CD4-positive, alpha-beta T cell treated with Interleukin-10 for 1 hour (primary cell): ENCODE data around the gene SCYL1.
A peak's percentile ranks its signal among the peaks of the same experiment; 100 is the strongest.

Experiments
- DNase-seq: peaks from one replicate; pipeline ENCODE4 v3.0.0-alpha.2; 2020

Gene SCYL1

DNA sequence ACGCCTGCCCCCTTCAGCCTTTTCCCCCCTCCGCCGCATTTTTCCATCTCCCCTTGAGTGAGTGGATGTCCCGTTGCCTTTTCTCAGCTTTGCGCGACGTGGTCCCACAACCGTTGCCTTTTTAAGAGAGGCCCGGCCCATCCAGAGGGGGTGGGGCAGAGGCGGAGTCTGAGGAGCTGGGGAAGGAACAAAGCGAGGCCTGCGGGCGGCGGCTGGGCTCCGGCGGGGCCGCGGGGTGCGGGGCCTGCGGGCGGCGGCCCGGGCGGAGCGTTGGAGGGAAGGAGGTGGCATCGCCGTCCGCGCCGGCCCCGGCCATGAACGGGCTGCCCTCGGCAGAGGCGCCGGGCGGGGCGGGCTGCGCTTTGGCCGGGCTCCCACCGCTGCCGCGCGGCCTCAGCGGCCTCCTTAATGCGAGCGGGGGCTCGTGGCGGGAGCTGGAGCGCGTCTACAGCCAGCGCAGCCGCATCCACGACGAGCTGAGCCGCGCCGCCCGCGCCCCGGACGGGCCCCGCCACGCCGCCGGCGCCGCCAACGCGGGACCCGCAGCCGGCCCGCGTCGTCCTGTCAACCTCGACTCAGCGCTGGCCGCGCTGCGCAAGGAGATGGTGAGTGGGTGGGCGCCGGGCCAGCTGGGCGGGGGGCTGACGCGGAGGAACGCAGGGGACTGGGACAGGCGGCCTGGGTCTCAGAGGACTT lies 47.6 kb downstream of the SCYL1 start, which contains the start of gene FAM89B:
Gene FAM89B (plus strand): TSS at position 183 of the 696 bp plus-strand sequence. CDS start 132 bp downstream, at position 315.
- DNase-seq = peak; percentile 92

DNA sequence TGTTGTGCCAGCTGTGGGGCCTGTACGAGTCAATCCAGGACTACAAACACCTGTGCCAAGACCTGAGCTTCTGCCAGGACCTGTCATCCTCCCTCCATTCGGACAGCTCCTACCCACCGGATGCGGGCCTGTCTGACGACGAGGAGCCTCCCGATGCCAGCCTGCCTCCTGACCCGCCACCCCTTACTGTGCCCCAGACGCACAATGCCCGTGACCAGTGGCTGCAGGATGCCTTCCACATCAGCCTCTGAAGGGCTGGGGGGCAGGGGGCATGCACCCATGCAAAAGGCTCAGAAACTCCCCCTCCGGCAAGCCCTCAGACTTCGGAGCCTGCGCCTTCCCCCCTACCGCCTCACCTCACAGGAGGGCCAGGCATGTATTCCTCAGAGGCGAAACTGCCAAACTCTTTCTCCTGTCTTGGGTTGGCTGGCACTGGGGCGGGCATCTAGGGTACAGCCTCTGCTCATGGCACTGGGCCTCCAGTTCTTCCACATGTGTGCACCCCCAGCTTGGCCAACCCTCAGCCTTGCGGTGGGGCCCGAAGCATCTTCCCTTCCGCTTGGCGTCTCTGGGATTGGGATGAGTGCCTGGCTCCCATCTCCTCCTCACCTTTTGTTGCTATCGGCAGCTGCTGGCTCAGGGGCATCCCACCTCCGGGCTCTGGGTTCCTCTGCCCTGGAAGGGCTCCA lies 48.7 kb downstream of the SCYL1 start:
- DNase-seq = no peak

DNA sequence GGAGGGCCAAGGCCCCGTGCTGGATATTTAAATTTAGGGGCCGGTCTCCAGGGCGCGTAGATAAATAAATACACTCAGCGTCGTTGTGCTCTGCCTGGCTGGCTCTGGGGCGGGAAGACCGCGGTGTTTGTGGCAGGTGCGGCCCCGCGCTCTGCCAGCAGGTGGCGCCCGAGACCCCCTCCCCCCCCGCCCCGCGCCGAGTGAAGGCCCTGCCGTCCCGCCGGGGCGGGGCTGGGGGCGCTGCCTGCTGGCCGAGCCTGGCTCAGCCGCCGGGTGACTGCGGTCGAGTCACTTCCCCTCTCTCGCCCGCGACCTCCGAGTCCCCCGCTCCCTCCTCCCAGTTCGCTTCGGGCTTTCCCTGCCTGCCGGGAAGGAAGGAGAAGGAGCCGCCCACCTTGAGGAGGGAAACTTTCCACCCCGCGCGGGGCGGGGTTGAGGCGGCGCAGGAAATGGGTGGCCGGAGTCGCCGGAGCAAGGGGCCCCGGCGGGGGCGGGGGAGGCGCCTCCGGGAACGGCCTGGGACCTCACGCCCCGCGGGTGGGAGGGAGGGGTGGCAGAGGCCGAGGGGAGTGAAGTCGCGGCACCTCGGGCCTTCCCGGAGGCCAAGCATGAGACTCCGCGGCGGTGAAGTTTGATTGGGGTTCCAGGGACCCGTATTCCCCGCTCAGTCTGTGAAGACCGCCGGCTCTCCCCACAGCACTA lies 49.4 kb downstream of the SCYL1 start:
- peak; percentile 97 for DNase-seq

DNA sequence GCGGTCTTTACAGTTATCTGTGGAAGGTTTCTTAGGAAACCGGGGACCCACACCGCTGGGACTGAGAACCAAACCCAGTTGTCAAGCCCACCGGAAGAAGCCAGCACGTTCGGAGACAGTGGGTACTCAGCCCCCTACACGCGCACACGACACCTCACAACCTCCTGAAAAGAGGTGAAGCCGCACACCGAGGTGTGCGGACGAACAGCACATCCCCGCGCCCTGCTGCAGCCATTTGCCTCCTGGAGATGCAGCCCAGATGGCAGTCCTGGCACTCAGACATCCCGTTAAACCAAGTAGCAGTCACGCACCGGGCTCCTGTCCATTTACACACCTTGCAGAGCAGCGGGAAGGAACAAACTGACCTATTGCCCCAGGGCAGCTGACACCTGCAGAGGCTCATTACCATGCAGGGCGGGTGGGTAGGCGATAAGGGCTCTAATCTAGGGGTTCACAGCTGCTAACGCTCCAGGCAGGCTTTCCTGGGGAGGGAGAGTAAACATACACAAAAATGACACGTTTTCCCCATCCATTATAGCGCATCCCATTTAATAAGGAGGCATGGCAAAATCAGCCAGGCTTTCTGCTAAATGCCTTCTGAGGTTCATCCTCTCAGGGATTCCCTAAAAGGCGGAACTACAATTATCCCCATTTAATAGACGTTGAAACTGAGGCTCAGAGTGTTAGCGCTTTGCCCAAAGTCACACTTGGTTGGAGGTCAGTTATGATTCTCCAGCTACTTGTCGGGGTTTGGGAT lies 50.1 kb downstream of the SCYL1 start:
- no peak for DNase-seq

DNA sequence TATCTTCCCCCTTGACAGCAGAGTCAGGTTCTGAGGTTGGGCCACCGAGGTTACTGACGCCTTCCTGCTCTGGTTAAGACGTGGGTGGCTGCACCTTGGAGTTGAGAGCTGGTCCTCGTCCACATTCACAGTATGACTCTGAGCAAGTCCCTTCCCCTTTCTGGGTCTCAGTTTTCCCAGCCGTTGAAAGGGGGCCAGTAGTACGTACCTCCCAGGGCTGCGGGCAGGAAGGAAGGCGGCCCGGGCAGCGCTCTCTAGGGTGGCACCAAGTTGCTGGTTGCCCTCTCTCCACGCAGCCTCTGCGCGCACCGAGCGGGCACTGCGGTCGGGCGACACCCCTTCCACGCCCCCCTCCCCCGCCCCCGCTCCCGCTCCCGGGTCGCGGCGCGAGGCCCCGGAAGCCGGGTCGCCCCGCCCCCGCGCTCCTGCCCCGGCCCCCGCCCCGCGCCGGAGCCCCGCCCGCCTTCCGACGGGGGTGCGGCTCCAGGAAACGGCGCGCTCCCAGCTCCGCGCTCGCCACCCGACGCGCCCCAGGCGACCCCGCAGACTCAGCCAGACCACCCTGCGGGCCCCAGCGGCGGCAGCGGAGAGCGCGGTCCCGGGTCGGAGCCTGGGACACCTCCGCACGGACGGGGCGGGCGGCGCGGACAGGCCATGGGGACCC lies 50.8 kb downstream of the SCYL1 start, which contains the start of gene EHBP1L1:
Gene EHBP1L1 (plus strand): TSS at position 486 of the 664 bp plus-strand sequence. CDS start 250 bp downstream, outside the sequence.
- DNase-seq = peak; percentile 88

DNA sequence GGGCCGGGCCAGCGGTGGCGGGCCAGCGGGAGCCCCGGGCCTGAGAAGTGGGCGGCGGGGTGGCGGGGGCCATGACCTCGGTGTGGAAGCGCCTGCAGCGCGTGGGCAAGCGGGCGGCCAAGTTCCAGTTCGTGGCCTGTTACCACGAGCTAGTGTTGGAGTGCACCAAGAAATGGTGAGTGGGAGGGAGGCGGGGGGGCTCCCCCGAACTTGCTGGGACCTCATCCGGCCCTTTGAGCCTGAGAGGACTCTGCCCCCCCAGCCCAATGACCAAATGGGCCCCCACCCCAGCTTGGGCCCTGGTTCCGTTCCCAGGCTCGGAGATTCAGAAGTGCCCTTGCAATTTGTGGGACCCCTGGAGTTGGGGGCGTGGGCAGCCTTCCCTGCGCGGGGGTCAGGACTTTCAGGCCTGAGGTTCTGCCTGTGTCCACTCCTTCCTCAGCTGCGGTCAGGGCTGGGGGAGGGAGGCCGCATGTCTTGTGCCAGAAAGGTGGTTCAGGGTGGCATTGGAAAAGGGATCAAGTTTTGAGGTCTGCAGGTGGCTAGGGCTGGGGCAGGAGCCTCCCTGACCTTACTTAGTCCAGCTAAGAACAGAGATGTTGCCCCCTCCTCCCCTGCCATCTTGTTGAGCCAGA lies 51.5 kb downstream of the SCYL1 start:
- peak; percentile 39 for DNase-seq

DNA sequence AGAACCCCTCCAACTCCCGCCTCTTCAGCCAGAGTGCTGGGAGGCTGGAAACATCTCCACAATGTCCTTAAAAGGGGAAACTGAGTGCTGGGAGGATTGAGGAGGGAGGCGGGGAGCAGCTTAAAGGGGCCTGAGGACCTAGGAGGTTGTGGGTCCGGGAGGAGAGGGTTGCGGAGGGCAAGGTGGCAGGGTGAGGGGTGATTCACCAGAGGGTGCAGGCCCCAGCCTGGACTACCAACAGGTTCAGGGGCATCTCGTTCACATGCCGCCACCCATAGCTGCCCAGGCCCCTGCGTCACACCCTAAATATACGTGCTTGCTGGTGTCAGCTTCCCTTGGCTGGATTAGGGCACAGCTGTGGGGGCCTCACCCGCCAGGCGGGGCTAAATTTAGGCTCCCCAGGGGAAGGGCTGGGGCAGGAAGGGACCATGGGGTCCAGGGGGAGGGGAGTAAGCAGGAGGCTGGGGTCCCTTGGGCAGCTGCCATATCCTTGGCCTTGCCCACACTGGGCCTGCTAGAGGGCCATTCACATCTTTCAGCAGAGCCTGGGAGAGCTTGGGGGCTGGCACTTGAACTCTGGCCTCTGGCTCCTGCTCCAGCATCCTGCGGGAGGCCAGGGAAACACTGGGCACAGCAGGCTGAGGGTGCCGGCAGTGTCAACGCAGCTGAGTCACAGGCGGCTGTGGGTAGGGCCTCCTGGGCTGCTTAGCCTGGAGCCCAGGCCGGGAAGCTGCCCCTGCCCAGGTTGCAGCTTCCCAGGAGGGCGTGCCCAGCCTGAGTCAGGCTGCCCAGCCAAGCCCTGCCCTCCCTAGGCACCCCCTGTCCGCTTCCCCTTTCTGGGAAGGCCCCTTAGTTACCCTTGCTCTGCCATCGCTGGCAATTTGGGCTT lies 52.2 kb downstream of the SCYL1 start:
- peak; percentile 45 for DNase-seq

DNA sequence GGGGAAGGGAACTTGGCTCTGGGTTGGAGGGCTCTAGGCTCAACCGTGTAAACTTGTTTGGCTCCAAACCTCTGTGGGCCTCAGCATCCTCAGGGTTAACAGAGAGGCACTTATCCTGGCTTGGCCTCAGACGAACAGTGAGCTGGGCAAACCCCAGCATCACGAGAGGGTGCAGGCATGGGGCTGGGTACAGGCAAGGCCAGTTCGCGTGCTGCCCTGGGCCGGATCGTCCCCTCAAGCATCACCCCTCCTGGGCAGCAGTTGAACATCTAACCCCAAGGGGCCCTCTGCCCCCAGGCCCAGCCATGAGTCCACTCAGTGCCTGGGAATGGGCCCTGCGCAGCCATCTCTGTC lies 52.9 kb downstream of the SCYL1 start:
- DNase-seq = no peak

DNA sequence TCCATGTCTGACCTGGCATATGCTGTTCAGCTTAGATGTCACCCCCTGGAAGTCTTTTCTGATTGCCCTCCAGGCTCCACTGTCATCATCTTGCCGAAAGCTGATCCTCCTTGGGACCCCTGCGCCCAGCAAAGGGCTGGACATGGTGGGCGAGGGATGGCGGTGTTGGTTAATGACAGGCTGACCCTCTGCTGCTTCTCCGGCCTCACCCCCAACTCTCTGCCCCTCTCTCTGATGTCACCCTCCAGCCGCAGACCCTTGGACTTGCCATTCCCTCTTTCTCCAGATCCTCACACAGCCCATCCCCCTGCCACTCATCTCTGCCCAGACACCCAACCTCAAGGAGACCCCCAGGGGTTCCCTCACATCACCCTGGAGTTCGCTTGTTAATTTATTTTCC lies 53.3 kb downstream of the SCYL1 start:
- DNase-seq = no peak

DNA sequence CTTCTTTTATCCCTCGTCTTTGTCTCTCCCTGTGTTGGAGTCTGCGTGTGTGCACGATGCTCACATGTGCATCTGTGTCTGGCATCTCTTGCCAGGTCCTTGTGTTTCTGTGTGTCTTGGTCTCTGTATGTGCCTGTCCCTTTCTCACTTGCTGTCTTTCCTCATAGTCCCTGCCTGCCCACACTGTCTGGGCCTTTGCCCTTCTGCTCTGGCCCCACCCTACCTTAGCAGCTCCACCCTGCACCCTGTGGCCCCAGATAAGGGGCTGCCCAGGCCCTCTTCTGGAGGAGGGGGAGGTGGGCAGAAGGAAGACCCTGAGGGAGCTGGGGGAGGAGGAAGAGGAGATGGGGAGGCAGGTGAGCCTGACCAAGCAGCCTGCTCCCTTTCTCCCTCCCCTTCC lies 53.8 kb downstream of the SCYL1 start:
- DNase-seq = no peak

DNA sequence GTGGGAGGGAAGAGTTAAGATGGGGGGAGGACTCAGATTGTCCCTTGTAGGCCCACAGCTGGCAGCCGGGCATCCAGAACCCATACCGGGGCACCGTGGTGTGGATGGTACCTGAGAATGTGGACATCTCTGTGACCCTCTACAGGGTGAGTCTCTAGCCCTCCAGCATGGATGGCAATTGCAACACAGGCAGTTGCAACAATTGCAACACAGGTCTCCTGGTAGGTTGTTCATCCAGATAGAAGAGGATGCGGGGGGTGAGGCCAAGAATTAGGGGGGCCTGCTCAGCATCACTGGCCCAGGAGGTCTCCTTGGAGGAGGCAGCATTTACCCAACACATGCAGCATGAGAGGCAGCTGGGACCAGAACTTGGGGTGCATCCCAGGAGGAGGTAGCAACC lies 54.4 kb downstream of the SCYL1 start:
- DNase-seq = no peak

DNA sequence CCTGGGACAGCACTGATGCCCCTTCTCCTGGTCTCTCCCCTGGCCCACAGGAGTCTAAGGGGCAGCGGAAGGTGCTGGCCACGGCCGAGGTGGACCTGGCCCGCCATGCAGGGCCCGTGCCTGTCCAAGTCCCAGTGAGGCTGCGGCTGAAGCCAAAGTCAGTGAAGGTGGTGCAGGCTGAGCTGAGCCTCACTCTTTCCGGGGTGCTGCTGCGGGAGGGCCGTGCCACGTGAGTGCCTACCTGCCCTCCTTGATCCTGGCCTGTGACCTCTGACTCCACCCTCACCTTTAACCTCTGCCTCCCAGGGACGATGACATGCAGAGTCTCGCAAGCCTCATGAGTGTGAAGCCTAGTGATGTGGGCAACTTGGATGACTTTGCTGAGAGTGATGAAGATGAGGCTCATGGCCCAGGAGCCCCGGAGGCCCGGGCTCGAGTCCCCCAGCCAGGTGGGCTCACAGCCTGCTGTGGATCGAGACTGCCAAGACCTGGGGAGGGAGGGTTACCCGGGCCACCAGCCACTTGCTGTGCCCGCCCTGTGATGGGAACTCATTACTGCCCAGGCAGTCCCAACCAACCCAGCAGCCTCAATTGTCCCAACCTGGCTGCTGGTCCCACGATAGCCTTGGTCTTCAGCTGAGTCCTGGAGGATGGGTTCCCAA lies 55.3 kb downstream of the SCYL1 start:
- no peak for DNase-seq

DNA sequence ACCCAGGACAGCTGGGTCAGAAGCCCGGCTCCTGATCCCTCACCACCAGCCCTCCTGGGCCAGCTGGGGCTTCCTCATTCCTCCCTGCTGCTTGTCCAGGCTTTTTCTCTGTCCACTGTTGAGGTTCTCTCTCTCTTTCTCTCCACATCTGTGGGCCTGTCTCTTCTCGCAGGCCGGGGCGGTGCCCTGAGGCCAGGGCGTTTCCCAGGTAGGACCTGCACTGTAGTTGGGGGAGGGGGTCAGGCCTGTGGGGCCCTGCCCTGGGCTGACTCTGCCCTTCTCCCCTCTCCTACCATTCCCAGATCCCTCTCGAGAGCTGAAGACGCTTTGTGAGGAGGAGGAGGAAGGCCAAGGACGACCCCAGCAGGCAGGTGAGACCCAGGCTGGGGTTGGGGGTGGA lies 55.9 kb downstream of the SCYL1 start:
- no peak for DNase-seq

DNA sequence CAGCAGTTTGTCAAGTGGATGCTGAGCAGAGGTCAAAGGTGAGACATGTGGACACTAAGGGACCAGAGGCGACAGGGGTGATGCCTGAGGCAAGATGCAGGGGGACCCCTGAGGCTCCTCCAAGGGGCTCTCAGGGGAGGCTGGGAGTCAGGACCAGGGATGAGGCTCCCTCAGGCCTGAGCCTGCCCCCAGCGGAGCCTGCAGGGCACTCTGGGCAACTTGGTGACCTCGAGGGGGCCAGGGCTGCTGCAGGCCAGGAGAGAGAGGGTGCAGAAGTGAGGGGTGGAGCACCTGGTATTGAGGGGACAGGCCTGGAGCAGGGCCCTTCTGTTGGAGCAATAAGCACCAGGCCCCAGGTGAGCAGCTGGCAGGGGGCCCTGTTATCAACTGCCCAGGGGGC lies 57.0 kb downstream of the SCYL1 start:
- DNase-seq = no peak

DNA sequence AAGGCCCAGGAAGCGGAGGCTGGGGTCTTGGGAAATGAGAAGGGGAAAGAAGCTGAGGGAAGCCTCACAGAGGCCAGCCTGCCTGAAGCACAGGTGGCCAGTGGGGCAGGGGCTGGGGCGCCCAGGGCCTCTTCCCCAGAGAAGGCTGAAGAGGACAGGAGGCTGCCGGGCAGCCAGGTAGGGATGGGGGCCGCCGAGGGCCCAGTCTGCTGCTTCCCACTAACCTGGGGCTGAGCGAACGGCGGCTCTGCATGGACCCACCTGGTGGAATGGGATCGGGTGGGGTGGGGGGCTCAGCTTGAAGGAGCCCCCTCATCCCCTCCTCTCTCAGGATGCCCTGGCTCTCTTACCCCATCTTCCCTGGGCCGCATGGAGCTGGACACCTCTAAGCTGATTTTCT lies 58.7 kb downstream of the SCYL1 start:
- no peak for DNase-seq

DNA sequence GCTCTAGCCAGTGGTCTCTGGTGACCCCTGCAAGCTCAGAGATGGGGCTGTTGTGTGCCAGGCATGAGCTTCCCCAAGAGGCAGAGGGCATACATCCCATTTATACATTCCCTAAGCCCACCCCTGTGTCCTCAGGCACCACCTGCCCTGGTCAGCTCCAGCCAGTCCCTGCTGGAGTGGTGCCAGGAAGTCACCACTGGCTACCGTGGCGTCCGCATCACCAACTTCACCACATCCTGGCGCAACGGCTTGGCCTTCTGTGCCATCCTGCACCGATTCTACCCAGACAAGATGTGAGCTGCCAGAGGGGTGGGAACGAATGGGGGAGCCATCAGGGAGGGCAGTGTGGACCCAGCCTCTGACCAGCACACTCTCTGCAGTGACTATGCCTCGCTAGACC lies 59.2 kb downstream of the SCYL1 start:
- no peak for DNase-seq

DNA sequence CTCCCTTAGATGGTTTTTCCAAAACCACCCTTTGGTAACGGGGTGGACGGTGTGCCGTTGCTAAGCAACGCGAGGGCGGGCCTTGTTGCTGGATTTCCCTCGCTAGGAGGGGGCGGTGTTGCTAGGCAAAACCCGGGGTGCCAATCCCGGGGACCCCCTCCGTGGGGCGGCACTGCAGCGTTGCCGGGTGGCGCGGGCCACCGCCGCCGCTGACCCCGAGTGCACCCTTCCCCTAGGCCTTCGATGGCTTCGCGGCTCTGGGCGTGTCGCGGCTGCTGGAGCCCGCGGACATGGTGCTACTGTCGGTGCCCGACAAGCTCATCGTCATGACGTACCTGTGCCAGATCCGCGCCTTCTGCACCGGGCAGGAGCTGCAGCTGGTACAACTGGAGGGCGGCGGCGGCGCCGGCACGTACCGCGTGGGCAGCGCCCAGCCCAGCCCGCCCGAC lies 59.9 kb downstream of the SCYL1 start:
- DNase-seq = no peak

DNA sequence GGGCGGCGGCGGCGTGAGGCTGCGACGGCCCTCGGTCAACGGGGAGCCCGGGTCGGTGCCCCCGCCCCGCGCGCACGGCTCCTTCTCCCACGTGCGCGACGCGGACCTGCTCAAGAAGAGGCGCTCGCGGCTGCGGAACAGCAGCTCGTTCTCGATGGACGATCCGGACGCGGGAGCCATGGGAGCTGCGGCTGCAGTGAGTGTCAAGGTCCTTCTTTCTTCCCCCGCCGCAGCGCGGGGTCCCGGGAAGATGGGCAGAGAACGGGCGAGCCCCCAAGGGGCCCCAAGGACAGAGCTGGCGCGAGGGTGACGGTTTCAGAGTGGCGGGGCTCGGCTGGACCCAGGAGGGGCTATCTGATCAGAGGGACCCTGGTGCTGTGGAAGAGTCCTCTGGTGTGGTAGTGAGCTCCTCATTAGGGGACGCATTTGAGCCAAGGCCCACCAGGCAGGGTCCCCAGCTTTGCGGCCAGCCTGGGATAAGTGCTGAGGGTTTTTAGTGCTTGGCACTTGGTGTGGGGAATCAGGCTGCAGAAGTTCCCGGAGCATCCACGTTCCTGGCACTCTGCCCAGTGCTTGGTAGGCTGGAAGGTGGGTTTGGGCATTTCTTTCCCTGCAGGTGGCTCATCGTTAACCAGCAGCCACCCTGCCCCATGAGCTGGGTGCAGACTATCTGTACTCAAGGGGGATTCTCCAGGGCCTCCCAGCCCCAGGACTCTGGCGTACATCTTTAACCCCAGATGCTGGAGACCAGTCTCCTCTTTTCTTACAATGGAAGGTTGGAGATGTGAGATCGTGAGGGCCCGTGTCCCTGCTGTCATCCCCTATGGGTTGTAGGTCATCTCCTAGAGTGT lies 60.7 kb downstream of the SCYL1 start:
- no peak for DNase-seq

DNA sequence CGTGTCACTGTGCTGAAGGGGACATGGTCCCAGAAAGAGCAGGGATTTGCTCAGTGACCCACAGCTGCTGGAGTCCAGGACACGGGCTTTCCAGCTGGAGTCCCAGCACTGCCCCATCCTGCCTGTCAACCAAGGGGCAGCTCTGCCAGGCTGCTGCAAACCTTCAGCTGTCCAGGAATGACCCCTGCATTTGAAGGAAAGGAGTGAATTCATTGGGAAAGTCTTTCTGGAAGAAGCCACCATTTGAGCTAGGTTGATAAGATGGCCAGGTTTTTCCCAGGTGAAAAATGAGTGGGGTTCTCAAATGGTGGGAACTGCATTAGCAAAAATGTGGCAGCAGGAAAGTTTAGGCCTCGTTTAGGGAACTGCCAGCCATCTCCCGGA lies 61.4 kb downstream of the SCYL1 start:
- no peak for DNase-seq
